AG08396 (cell line): Measurements from ENCODE around the gene LIN54.
"Not testable (repeated sequence)": the region's sequence is repeated elsewhere in the genome, so short reads cannot be mapped to it uniquely, and the experiment has no call there.

Source experiments
- DNase-seq: peaks from one replicate; pipeline ENCODE4 v3.0.0; 2012; ENCODE audit warnings: low spot score, mixed read lengths

Gene LIN54

DNA sequence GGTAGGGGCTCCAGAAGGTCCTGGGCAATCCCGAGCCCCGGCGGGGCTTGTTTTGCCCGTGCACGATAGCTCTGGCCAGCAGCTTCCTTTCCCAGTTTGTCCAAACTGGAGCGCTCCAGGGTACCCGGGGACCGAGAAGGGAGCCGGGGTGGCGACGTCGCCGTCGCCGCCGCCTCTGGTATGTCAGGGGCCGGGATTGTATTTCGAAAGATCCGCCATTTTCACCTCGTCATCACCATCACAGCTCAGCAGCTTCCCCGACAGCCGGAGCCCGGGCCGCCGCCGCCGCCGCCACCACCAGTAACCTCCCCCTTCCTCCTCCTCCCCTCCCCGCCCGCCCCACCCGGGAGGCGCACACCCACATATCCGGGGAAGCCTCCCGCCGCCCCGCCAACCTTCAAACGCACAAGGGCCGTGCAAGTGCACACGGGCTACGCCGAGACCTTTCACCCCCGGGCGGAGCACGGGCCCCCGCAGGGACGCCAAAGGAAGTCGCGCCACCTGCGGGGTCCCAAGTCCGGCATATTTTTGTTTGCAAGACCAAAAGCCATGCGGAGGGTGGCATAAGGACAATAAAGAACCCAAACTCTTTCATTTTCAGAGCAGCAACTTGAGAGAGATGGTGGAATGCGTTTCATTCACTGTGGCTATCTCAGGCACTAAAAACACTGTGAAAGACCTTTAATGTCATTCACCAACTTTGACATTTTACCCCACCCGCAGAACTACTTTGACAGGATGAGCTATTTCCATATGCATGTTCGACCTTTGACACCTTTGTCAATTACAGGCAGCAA, at the start of gene LIN54:
TSS of gene LIN54 (minus strand) at position 302 of the 797 bp plus-strand sequence. CDS start 25,979 bp downstream, outside the sequence.
- DNase-seq = peak; percentile 87

- DNase-seq = no peak
These were observed 44.3 kb upstream of the LIN54 start for GRCh38 chr4:83054928-83055327.

DNA sequence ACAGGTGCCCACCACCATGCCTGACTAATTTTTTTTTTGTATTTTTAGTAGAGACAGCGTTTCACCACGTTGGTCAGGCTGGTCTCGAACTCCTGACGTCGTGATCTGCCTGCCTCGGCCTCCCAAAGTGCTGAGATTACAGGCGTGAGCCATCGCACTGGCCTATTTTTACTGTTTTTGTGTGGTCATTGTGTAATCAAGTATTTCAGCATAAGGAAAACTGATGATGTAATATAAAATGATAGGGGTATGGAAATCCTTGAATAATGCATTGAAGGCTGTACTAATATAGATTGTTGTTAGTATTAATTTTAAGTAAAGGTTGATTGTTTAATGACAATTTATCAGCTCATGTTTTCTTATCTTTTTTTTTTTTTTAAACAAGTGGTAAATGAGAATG, 38.2 kb upstream of the LIN54 start:
- not testable (repeated sequence) for DNase-seq

- no peak for DNase-seq
These were observed 36.3 kb upstream of the LIN54 start for GRCh38 chr4:83046693-83047473.

DNA sequence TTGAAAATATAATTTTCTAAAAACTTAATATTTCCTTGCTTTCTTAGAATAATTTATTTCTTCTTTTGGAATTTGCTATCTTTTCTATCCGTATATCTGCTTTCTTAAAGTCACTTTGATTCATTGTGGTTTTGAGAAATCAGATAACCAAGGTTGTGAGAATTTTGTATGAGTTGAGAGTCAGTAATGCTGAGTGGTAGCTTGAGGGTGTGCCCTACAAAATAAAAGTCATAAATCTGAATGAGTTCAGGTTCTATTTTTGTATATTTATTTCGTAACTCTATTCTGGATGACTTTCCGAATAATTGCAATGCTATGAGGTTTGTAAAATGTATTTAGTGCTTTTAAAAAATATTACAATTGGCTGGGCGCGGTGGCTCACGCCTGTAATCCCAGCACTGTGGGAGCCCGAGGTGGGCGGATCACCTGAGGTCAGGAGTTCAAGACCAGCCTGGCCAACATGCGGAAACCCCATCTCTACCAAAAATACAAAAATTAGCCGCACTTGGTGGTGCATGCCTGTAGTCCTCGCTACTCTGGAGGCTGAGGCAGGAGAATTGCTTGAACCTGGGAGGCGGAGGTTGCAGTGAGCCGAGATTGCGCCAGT, 33.3 kb upstream of the LIN54 start:
- DNase-seq = peak; percentile 16

DNA sequence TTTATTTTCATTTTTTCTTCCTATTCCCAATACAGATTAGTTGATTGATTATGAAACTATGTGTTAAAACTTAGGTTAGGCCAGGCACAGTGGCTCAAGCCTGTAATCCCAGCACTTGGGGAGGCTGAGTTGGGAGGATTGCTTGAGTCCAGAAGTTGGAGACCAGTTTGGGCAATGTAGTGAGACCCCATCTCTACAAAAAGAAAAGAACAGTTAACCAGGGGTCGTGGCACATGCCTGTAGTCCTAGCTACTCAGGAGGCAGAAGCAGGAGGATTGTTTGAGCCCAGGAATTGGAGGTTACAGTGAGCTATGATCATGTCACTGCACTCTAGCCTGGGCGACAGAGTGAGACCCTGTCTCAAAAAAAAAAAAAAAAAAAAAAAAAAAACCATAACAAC, 32.5 kb upstream of the LIN54 start:
- not testable (repeated sequence) for DNase-seq

DNA sequence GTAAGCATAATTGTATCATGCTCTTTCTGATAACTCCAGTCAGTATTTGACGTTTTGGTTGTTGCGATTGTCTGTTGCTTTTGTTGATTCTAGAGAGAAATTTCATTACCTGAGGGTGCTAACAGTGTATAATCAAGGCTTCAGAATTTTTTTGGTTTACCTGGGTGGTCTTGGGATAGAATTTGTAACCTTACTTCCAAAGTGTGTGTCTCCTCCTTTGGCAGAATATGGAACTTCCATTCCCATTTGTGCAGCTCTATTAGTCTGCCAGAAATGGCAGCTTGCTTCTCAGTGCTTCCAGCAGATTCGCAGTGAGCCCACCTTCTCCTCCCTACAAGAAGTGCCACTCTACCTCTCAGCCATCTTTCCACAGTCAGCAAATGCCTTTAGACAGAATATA, 29.6 kb upstream of the LIN54 start:
- DNase-seq = no peak

DNA sequence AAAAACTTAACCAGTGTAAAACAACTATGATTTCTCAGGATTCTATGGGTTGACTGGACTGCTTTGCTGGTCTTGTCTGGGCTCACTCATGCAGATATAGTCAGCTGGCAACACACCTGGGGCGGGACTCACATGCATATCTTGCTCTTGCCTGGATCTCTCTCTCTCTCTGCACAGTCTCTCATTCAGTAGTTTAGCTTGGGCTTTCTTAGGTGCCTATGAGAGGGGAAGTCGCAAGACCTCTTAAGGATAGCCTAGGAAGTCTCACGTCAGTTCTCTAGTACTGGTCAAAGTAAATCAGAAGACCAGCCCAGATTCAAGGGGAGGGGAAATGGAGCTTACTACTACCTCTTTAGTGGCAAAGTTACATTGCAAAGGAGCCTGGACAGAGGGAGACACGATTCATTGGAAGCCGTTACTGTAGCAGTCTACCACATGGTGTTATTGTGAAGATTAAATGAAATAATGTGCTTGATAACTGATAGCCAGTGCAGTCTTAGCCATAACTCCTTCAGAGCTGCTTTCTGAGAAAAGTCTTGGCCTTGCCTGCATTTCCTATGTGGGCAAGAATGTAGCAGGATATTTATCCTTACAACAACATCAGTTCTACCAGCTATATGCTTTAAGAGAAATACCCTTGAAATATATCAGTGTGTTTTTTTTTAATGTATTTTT, 26.5 kb upstream of the LIN54 start:
- DNase-seq = no peak

- DNase-seq = peak; percentile 94
These were observed 24.2 kb upstream of the LIN54 start, which contains the start of gene COPS4 for GRCh38 chr4:83034630-83035494. Gene COPS4 (plus strand): TSS chr4:83035183. CDS start chr4:83035225, 42 bp downstream.

DNA sequence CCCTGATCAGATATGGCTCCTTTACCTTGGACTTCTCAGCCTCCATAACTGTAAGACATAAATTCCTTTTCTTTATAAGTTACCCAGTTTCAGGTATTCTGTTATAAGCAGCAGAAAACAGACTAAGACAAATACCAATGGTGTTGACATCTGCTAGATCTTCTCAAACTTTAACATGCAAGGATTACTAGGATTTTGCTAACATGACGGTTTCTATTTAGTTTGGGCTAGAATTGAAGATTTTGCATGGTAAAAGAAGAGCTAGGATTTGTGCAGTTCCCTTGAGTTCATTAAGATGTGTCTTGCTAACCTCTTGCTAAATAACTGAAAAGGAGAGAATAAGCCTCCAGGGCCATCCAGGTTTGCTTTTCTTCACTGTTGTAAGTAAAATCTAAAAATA, 19.1 kb upstream of the LIN54 start:
- DNase-seq = no peak

DNA sequence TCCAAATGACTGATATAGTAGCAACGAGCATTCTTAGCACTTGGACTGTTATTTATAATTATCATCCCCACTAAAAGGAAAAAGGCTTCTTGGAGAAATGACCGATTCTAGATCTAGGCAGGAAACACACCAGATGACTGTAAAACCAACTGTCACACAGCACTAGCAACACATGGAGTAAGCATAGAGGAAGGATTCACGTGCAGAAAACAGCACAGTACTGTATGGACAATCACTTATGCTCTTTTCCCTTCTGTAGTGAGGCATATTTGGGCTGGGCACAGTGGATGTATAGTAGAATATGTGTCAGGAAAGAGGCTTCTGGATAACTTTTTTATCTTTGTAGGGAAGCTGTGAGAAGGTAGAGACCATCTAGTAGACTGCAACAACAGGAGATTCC, 18.4 kb upstream of the LIN54 start:
- DNase-seq = no peak

GRCh38 chr4:83025563-83025962, 14.9 kb upstream of the LIN54 start:
- DNase-seq = no peak

DNA sequence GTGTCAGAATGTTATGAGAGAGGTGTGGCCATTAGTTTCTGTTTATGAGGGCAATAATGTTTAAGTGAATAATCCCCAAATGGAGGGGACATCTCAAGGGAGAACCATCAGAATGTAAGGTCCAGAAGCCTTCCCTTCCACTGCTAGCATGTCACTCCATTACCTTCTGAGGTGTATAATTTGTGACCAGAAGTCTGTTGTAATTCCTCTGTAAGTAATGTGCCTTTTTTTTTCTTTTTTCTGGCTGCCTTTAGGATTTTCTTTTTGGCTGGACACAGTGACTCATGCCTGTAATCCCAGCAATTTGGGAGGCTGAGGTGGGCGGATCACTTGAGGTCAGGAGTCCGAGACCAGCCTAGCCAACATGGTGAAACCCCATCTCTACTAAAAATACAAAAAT, 13.6 kb upstream of the LIN54 start:
- no peak for DNase-seq

DNA sequence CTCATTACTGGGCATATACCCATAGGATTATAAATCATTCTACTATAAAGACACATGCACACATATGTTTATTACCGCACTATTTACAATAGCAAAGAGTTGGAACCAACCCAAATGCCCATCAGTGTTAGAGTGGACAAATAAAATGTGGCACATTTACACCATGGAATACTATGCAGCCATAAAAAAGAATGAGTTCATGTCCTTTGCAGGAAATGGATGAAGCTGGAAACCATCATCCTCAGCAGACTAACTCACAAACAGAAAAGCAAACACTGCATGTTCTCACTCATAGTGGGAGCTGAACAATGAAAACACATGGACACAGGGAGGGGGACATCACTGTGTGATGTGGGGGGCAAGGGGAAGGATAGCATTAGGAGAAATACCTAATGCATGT, 13.0 kb upstream of the LIN54 start:
- not testable (repeated sequence) for DNase-seq

DNA sequence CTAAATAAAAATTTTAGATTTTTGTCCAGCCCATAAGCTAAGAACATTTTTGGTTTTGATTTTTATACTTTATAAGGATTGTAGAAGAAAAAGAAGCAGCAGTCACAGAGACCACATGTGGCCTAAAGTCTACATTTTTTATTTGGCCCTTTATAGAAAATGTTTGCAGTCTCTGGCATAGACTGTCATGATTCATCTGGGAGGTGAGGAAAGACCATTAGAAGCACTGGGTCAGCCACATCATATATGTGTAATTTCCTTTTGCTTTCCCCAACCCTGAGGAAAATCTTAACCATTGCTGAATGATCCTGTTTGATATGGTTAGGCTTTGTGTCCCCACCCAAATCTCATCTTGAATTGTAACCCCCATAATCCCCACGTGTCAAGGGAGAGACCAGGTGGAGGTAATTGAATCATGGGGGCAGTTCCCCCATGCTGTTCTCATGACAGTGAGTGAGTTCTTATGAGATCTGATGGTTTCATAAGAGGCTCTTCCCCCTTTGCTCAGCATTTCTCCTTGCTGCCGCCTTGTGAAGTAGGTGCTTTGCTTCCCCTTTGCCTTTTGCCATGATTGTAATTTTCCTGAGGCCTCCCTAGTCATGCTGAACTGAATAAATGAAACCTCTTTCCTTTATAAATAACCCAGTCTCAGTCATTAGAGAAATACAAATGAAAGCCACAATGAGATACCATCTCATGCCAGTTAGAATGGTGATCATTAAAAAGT, 12.3 kb upstream of the LIN54 start:
- no peak for DNase-seq

- no peak for DNase-seq
These were observed 9.3 kb upstream of the LIN54 start for GRCh38 chr4:83019794-83020494.

- no peak for DNase-seq
These were observed 3.3 kb upstream of the LIN54 start for GRCh38 chr4:83013902-83014301.

DNA sequence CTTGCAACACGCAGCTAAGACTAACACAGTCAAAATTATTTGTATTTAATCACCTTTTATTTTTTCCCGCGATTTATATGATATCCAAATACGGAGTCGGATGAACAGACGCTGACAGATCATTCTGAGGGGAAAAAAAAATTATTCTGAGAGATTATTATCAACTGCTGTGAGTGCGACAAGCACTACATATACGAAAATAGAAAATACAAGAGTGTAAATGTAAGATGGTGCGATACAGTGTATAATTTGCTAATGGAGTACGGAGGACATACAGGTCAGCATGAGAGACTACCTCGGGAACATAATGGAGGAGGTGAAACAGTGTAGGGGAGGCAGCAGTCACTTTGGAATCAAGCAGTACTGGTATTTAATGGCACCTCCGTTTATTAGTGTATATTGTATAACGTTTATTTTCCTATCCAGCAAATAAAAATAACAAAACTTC, 2.8 kb upstream of the LIN54 start:
- DNase-seq = no peak

- DNase-seq = peak; percentile 97
These were observed 2.2 kb upstream of the LIN54 start for GRCh38 chr4:83012687-83013419.
